ENCODE results near the gene RALGPS1. TPM values are rescaled to one million over a fixed set of nuclear protein-coding genes. Genes with fewer than 3 reads are reported as not detected.

RALGPS1 gene
- total and polyA plus RNA-seq, 2 of the 8 experiments (the other 6 are each of a cell fraction or from before 2014, with no cell fraction given) = 20.0 to 23.5 TPM

DNA sequence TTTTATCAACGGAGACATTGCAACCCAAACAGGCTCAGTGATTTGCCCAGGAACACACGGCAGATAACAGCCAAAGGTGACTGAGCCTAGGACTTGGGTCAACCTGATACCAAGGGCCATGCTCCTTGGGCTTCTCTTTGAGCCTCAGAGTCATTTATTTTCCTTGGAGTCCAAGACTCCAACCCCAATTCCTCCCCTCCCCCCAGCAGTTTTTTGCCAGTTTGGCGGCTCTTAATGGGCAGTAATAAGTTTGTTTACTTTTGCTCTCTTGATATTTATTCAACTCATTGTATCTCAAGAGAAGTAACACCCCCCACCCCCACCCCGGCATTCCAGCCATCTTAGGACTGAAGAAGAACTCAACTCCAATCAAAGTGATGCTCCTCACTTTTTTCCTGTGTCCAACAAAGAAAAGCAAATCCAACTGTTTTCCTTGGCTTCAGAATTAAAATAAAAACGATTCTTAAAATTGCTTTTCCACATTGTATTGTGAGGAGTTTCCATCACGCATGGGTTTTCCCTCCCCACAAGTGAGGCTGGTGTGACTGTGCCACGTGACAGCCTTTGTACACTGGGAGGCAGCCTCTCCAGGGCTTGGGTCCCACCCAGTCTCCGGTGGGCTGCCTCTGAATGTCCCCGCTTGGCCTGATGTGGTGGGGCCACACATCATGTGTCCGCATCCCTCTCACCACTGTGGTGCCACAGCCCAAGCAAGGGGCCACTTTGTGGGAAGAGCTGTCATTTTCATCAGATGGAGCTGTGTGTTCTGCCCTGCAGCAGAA, 198.8 kb downstream of the RALGPS1 start (continued):
- TF ChIP-seq, protein P1, sequence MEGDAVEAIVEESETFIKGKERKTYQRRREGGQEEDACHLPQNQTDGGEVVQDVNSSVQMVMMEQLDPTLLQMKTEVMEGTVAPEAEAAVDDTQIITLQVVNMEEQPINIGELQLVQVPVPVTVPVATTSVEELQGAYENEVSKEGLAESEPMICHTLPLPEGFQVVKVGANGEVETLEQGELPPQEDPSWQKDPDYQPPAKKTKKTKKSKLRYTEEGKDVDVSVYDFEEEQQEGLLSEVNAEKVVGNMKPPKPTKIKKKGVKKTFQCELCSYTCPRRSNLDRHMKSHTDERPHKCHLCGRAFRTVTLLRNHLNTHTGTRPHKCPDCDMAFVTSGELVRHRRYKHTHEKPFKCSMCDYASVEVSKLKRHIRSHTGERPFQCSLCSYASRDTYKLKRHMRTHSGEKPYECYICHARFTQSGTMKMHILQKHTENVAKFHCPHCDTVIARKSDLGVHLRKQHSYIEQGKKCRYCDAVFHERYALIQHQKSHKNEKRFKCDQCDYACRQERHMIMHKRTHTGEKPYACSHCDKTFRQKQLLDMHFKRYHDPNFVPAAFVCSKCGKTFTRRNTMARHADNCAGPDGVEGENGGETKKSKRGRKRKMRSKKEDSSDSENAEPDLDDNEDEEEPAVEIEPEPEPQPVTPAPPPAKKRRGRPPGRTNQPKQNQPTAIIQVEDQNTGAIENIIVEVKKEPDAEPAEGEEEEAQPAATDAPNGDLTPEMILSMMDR (IDR thresholded peaks at IDR 0.05; ENCODE audit: control extremely low read depth in 1 of 3, insufficient read depth in 1 of 3, low read depth in 1 of 3, low read length in 3 of 3) = no peak
- TF ChIP-seq YY1 (IDR thresholded peaks at IDR 0.05; ENCODE audit: low read depth, low read length) (no peak), CHD1 (IDR thresholded peaks at IDR 0.05; ENCODE audit: low read depth, low read length) (no peak), RFX5 (IDR thresholded peaks at IDR 0.05; ENCODE audit: borderline replicate concordance, low read depth, low read length) (no peak), KDM4A (IDR thresholded peaks at IDR 0.05; ENCODE audit: low read depth, low read length, severe bottlenecking) (no peak), JUN (IDR thresholded peaks at IDR 0.05; ENCODE audit: low read depth, low read length) (no peak), NRF1 (IDR thresholded peaks at IDR 0.05; ENCODE audit: low read depth, low read length) (no peak), TCF12 (IDR thresholded peaks at IDR 0.05; ENCODE audit: low read depth, low read length) (no peak), GTF2F1 (IDR thresholded peaks at IDR 0.05; ENCODE audit: borderline replicate concordance, low read depth, low read length) (no peak), PHF8 (conservative IDR thresholded peaks at IDR 0.05; ENCODE audit: low read depth, low read length) (no peak)
- TF ChIP-seq, protein P2, sequence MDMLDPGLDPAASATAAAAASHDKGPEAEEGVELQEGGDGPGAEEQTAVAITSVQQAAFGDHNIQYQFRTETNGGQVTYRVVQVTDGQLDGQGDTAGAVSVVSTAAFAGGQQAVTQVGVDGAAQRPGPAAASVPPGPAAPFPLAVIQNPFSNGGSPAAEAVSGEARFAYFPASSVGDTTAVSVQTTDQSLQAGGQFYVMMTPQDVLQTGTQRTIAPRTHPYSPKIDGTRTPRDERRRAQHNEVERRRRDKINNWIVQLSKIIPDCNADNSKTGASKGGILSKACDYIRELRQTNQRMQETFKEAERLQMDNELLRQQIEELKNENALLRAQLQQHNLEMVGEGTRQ (IDR thresholded peaks at IDR 0.05; ENCODE audit: low read length) = no peak
- TF ChIP-seq, protein P3, sequence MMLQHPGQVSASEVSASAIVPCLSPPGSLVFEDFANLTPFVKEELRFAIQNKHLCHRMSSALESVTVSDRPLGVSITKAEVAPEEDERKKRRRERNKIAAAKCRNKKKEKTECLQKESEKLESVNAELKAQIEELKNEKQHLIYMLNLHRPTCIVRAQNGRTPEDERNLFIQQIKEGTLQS (IDR thresholded peaks at IDR 0.05; ENCODE audit: insufficient read depth, low read depth, low read length) = no peak

Measured in H1 (cell line).